Activated CD4-positive, alpha-beta T cell treated with anti-CD3 and anti-CD28 coated beads, Interleukin-2, Interleukin-6, amounts not matched to agents 100 ng/mL and 50 ng/mL, durations not matched to agents 16 hours and 8 hours (primary cell): Measurements from ENCODE around the gene RTN4R.
"Not testable (repeated sequence)": the region's sequence is repeated elsewhere in the genome, so short reads cannot be mapped to it uniquely, and the experiment has no call there.

Experiments used
- DNase-seq: peaks from one replicate; pipeline ENCODE4 v3.0.0-alpha.2; 2020

The RTN4R gene

DNA sequence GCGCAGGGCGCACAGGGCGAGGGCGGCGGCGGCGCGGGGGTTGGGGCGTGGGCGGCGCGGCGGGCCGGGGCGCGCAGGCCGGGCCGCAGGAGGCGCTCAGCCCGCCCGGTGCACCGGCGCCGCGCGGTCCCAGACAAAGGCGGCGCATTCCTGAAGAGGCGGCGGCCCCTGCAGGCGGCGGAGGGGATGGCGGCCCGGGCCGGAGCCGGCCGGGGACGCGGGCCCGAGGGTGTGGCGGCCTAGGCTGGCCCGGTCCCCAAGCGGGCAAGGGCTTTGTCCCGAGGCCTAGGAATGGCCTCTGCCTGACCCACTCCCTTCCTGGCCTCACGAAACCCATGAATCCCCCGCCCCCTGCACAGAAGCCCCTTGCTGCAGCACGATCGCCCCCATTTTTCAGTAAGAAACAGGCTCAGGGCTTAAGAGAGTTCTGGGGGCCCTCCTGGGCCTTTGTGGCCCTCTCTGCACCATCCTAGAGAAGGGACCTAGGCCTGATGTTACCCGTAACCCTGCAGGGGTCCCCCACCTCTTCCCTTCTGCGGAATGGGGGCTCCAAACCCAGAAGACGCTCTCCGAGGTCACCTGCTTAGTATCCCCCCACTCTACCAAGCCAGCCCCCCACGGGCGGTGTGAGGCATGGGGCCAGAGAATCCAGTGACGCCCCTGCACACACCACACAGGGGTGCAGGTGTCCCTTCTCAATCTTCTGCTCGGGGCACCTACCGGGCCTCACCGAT is at the start of gene RTN4R:
Gene RTN4R (minus strand): TSS at position 40 of the 734 bp plus-strand sequence. CDS start 226 bp downstream, outside the sequence.
- peak; percentile 57 for DNase-seq

DNA sequence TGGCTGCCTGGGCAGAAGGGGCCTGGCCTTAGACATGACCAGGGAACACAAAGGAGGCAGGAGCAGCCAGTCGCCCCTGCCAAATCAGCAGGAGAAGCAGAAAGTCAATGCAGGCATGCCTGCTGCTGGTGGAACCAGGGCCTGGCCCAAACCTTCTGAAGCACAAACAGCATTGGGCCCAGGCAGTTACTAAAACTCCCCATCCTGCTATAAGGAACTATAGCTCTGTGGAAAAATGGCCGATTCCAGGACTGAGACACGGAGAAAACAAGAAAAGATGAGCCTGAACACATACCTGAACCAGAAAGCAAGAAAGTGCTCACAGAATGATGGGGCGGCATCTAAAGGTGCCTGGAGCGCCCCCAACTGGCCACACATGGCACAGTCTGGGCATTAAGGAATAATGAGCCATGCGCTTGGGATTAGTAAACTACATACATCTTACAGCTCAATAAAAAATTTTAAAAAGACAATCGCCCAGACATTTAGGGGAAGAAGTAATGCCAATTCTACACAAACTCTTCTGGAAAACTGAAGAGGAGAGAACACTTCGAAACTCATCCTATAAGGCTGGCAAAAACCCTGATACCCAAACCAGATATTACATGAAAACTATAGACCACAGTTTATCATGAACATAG is 49.4 kb upstream of the RTN4R start:
- peak; percentile 53 for DNase-seq

DNA sequence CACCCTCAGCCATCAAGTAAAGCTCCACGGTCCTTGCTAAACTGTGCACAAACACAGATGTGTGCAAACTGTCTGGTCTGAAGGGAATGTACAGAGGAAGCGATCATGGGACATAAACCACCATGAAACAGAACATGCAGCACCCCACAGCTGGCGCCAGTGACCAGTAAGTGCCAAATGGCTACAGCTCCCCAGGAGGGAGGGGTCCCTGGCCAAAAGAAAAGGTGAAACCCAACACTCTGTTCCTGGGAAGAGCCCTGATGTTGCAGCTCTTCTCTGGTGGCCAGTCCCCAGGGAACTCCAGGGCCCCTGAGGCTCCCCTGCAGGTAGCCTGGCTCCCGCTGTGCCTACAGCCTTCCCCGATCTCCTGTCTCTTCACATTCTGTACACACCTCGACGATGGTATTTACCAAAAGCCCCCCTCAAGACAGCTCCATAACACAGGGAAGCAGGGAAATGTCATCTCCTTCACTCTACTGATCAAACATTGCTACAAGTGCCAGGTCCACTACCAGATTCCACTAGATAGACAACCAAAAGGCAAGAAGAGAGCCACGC is 48.8 kb upstream of the RTN4R start:
- no peak for DNase-seq

DNA sequence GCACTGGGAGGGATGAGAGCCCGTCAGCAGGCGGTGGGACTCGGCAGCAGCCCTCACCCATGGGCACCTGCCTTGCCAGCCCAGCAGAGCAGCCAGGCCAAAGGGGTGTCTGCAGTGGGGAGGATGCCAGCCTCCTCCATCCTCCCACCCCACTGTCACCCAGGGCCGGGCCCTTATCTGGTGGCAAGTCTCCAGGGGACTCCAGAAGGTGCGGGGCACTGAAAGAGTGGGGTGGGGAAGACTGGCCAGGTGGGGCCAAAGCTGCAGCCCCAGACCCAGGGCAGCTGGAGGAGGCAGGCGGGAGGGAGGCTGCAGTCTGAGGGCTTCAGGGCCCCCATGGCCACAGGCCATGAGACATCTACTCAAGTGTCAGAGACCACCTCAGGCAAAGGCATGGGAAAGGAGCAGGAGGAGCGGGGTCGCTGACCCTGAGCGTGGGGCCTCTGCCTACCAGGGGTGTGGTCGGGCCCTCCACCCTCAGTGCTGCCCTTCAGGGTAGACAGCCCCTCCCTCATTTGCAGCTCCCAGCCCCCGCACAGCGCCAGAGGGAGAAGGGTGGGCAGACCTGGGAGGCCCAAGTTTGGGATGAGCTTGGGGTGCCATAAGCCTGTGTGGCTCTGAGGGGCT is 48.2 kb upstream of the RTN4R start:
- no peak for DNase-seq

DNA sequence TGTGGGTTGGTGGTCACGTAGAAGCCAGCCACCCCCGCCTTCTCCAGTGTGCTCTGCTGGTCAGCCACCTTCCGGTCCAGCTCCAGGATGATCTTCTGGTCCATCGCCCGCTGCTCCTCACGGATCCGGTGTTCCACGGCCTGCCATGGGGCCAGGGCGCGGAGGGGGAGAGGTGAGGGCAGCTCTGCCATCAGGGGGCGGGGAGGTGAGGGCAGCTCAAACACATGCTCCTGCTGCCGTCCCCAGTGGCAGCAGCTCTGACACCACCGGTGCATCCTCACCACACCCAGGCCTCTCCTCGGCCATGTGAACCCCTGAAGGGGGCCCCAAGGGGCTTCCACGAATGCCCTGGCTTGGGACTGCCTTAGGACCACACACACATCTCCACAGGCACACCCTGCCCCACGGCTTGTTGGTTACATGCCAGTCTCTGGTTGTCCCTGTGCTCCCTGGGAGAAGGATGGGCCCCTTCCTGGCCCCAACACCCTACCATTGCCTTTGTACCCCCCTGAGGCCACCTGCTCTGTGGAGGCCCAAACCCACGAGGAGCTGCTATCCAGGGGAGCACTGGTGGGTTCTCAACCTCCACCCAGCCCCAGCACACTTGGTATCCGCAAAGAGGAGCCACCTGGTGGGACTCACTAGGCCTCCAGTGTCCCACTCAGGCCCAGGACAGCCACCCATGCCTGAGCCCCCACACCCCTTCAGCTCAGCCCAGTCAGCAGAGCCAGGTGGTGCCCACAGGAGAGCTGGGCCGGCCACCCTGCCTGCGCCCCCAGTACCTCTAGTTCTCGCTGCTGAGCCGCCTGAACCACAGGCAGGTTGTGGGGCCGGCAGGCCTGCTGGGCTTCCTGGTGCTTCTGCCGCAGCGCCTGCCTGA is 47.5 kb upstream of the RTN4R start:
- no peak for DNase-seq

DNA sequence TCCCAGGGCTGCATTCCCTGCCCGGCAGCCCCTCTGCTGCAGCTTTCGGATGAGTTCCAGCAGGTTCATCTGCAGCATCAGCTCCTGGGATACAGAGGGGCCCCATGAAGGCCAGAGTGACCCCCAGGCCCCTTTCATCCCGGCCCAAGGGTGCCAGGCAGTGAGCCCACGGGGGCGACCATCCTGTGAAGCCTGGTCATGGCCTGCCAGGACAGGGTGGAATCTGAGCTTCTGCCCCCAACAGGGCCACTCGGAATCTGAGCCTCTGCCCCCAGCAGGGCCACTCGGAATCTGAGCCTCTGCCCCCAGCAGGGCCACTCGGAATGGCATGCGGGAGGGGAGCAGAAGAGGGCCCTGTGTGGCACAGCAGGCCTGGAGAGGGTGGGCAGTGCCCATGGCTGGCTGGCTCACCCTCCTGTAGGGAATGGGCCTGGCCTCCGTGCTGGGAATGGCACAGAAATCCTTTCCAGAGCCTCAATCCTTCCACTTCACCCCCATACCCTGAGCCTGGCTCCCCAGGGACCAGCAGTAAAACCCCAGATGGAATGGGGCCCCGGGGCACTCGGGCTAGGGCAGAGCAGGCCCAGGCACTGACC is 46.7 kb upstream of the RTN4R start:
- DNase-seq = not testable (repeated sequence)

DNA sequence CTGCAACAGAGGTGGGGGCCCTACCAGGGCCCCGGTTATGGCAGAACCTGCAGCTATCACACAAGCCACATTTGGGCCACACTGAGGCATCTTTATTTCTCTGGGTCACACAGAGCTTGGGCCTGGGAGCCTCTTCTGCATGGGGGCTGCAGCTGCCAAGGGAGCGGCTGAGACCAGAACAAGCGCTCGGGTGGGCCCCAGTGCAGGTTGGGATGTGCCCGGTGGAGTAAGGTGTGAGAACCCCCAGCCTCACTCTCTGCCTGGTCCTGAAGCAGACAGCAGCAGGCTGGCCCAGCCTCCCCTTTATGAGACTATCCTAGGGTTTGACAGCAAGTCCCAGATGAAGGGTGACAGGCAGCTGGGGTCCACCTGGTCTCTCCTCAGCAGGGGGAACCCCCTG is 46.1 kb upstream of the RTN4R start:
- DNase-seq = not testable (repeated sequence)

DNA sequence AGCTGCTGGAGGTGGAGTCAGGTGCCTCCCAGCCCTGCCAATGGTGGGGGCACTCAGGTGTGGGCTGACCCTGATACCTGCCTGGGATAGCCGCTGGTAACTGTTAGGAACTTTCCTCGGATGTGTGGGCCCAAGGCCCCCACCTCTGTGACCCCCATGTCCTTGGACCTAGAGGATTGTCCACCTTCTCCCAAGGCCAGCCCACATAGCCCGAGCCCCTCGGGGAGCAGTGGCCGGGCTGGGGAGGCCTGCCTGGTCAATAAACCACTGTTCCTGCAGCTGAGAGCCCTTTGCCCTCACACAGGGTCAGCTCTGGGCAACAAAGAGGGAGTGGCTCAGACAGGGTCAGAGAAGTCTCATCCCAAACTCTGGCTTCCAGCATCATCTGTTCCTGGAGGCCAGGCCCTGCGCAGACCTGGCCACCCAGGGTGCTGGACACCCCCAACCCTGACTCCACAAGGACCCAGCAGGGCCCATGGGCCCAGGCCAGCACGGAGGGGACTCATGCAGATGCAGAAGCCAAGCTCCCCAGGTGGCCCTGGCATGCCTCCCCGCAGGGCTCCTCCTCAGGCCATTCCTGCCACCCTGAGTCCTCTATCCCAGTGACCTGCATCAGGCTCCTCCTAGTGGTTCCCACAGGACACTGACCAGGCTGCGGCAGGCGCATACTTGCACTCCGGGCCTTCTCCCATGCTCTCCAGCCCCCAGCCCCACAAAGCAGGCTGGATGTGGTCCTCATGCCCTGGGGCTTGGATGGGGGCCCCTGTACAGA is 45.4 kb upstream of the RTN4R start:
- DNase-seq = not testable (repeated sequence)

DNA sequence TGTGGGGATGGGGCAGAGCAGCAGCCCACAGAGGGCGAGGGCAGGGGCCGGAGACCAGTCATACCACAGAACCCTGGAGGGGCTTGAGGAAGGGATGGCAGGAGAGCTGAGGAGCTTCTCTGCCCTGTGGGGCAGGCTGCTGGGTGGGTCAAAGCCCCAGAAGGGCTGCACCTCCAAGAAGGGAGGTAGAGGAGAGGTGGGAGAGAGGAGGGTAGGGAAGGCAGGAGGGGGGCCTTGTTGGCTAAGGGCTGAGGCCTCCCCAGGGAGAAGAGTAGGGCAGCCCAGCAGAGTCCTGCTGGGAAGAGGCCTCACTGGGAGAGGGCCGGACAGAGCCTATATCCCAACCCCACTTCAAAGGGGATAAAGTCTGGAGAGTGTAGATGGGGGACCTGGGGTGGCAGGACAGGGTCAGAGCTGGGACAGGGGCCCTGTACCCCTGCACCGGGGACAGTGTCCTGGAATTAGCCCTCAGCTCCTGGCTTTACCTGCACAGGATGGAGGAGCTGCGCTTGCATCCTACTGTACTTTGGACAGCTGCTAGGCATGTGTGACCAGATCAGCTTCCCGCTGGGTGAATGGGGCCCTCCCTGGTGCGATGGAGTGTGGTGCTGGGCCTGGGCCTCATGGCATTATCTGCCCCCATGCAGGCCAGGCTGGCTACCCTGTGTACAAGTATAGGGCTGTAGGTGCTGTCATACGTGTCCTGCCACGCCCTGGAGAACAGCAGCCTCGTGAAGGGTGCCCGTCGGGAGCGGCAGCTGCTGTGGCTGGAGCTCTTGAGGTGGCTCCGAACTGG is 44.5 kb upstream of the RTN4R start:
- DNase-seq = no peak

DNA sequence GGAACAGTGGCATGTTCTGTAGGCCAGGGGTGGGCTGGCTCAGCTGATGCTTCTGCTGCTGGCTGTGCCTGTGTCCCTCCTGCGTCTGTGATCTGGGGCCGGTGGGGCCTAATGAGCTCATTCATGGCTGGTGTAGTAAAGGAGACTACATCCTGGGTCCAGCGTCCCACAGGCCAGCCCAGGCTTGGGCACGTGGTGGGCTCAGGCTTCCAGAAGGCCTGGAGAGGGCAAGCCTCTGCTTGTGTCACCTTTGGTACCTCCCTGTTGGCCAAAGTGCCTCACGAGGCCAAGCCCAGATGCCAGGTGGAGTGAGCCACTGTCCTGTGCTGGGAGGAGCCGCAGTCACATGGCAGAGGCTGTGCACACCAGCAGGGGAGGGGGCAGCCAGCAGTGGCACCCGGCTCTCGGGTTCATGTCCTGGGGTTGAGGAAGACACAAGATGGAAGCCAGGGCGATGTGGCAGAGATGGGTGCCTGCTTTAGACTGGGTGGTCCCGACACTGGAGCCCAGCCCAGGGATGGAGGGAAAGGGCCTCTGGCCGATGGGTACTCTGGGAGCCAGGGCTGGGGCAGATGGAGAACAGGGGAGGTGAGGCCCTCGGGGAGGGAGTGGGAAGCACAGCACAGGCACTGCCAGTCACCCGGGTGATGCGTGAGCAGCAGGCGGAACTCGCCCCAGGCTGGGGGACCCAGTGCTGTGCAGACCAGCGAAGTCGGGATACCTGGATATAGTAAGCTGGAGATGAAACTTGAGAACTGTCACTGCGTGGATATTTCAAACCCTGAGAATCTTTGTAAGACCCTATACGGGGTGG is 43.3 kb upstream of the RTN4R start:
- not testable (repeated sequence) for DNase-seq

DNA sequence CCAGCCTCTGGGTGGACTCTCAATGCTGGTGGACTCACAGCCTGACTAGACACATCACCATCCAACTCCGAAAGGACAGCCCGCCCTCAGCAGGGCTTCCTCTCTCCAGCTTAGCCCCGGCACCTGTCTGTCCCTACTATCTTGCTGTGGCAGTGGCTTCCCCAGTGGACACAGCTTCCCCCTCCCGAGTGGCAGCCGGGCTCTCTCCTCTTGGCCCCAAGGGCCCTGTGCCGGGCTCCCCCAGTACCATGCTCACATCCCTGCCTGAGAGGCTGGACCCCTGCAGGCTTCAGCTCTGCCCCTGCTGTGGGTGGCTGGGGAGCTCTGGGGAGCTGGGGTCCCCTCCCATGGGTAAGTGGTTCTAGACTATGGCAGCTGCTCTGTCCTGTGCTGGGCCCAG is 42.7 kb upstream of the RTN4R start:
- DNase-seq = not testable (repeated sequence)

DNA sequence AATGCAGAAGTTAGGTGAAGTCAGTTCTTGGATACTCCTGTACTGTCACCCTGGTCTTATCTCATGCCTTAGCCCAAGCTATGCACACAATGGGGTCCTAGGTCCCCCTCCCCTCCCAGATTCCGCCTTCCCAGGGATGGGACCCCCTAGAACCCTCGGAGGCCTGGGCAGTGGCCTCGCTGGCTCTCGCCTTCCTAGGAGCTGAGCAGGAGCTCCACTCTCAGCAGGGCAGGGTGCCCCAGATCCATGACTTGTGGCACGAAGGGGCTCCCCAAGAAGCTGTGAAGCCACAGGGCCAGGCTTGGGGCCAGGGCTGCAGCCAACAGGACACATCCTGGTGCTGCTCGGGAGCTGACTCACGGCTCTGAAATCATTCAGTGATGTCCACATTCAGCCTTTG is 42.1 kb upstream of the RTN4R start:
- not testable (repeated sequence) for DNase-seq

DNA sequence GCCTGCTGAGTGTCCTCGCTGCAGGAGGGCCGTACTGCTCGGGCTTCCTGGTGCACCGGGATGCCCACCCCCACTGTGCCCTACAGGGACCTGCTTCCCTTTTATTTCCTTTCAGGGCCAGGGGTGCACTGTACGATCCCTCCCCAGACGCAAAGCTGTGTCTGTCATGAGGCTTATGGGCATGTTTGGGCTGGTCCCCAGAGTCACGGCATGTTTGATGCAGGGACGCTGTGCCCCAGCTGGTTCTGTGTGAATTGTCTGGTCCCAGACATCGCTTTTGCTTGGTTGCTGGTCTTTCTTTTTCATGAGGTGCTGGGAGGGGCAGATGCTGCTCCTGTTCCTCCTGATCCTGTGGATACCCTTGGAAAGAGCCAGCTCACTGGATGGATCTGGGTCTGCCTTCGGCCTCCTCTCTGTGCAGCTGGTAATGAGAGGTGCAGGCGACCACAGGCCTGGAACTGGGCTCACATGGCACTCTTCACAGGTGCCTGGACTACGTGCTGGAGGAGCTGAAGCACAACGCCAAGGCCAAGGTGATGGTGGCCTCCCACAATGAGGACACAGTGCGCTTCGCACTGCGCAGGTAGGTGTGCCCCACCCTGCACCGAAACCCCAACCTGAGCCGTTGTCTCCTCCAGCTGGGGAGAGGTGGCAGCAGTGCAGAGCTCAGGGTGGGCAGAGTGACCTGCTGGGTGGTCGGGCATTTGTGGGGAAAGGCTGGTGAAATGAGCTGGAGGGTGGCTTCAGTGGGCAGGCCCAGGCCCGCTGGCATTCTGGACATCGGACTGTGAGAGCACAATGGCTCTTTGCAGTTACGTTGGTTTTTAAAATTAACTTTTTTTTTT is 40.9 kb upstream of the RTN4R start:
- DNase-seq = not testable (repeated sequence)

DNA sequence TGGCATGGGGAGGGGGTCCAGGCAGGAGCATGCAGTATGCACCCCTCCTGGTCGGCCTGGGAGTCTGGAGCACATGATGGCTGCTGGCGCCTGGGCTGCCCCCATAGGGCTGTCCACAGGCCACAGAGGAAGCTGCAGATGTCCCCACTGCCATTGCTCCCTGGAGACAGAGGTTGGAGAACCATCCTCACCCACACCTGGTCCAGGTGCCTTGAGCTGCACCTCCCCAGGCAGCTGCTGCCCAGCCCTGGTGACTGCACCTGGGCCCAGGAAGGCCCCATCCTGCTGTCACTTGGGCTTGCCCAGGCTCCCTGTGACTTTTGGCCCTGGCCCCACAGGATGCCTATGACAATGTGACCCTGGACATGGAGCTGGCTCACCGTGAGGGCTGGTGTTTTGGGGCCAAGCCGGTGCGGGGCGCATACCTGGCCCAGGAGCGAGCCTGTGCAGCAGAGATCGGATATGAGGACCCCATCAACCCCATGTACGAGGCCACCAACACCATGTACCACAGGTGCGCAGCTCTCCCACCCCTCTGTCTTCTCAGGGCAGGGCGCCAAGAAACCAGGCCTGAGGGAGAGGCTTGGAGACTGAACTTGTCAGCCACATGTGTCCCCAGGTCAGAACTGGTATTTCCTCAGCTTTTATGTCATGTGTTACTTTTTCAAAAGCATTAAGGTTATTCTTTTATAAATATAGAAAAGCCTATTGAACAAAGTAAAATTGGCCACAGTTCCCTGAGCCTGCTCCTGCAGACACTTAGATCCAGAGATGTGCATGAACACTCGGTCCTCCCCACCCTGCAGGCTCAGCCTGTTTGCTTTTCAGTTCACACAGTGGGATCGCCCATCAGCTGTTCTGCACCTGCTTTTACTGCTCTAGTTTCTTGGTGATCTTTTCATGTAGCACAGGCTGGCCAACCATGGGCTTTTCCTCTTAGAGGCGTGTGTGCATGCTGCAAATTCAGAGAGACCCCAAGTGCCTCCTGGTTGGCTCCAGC is 39.6 kb upstream of the RTN4R start:
- DNase-seq = not testable (repeated sequence)

DNA sequence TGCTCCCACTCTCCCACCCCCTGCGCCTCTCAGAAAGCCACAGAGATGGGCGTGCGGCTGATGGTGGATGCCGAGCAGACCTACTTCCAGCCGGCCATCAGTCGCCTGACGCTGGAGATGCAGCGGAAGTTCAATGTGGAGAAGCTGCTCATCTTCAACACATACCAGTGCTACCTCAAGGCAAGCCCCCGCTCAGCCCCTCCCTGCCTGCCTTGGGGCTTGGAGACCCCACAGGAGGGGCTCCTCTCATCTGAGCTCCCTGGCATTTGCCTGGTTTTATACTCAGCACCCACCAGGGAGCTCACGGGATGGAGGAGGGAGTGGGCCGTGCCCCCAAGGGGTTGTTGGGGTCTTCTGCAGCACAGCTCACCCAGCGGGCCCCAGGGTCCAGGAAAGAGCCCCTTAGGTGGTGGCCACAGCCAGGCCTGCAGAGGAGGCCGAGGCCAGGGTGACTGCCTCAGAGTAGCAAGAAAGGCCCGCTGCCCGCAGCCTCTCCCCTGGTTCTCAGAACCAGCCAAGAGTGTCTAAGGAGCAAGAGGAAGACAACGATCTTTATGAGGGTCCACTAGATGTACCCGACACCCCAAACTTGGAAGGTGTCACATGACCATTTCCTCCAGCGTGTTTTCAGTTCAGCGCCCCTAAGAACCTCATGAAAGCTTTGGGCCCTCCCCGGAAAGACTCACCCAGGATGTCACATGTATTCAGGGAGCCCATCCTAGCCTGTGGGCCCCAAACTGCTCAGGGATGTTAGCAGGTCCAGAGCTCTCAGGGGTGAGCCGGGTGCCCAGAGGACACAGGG is 38.7 kb upstream of the RTN4R start:
- not testable (repeated sequence) for DNase-seq

DNA sequence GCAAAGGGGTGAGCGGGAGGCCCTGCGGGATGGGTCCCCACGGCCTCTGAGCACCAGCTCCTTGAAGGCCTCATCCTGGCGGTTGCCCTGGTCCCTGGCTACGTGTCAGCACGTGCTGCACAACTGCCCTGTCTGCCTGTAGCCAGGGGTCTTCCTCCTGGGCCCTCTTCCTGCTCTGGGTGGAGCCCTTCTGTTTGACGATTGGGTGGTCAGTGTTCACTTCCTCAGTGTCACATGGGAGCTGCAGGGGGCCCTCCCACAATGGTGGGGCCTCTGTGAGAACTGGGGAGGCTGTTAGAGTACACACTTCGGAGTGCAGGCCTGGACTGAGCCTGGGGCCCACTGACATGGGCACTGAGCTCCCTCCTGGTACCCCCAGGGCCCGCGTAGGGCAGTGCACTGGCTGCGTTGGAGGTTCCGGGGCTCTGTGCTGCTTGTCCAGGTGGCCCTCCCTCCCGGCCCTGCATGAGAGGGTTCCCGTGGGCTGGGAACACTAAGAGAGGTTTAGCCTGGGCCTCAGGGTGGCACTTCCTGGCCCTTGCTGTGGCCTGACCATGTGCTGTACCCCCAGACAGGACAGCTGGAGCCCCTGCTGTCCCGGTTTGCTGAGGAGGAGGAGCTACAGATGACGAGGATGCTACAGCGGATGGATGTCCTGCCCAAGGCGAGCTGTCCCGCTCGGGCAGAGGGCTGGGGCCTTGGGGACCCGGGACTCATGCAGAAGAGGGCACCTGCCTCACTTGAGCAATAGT is 38.0 kb upstream of the RTN4R start:
- no peak for DNase-seq
